ENCODE results near the gene DNAH17.

The DNAH17 gene

DNA sequence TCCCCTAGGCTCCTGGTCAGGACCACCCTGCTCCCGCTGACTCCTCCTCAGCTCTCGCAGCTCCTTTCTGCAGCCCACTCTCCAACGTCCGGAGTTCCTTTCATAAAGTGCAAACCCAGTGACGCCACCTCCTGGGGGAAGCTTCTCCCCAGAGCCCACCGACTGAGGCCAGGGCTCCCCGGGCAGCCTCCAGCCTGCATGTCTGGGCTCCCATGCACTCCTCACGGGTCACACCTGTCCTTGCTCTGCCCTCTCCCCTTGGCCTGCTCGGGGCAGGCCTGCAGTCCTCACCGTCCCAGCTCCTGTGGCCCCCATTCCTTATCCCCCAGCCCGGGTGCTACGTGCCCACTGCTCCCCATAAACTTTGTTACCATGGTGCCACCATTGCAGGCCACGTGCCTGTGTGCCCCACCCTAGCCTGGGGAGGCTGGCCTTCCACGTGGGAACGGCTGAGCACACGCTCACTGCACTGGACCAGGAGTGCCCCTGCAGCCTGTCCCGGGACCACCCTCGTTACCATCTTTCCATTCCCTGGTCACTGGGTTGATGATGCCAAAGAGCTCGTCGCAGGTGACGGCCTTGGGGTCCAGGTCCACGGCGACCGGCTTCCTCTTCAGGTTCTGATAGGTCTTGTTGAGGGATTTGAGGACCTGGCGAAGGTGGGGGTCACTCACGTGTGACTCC is 84.9 kb downstream of the DNAH17 start:
- H3K4me3 ChIP-seq (ENCODE audit: low read length), result no peak overlapping the region
- no peak for TF ChIP-seq EZH2phosphoT487 (IDR thresholded peaks at IDR 0.05; ENCODE audit: borderline replicate concordance, low read length)
- TF ChIP-seq, protein P1, sequence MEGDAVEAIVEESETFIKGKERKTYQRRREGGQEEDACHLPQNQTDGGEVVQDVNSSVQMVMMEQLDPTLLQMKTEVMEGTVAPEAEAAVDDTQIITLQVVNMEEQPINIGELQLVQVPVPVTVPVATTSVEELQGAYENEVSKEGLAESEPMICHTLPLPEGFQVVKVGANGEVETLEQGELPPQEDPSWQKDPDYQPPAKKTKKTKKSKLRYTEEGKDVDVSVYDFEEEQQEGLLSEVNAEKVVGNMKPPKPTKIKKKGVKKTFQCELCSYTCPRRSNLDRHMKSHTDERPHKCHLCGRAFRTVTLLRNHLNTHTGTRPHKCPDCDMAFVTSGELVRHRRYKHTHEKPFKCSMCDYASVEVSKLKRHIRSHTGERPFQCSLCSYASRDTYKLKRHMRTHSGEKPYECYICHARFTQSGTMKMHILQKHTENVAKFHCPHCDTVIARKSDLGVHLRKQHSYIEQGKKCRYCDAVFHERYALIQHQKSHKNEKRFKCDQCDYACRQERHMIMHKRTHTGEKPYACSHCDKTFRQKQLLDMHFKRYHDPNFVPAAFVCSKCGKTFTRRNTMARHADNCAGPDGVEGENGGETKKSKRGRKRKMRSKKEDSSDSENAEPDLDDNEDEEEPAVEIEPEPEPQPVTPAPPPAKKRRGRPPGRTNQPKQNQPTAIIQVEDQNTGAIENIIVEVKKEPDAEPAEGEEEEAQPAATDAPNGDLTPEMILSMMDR (IDR thresholded peaks at IDR 0.05; ENCODE audit: low read depth, low read length, poor library complexity, severe bottlenecking), result no peak
- H3K36me3 ChIP-seq (ENCODE audit: control insufficient read depth, low read length), result no peaks in the 10 kb centered on the region
- H3K9me3 ChIP-seq (ENCODE audit: control insufficient read depth, insufficient read depth, low read length), result no peaks in the 10 kb centered on the region
- no peak overlapping the region for H3K27ac ChIP-seq (ENCODE audit: low read depth, low read length)
- H3F3A ChIP-seq (ENCODE audit: control insufficient read depth, insufficient read depth), result no peaks in the 10 kb centered on the region
- no peaks in the 10 kb centered on the region for H3K4me1 ChIP-seq (ENCODE audit: control insufficient read depth, low read length)
- H3K27me3 ChIP-seq (ENCODE audit: control insufficient read depth, low read length), result no peaks in the 10 kb centered on the region
- no peak overlapping the region for H3K4me2 ChIP-seq (ENCODE audit: low read length)
- H4K20me1 ChIP-seq (ENCODE audit: control insufficient read depth, insufficient read depth, low read depth, low read length), result no peaks in the 10 kb centered on the region
- H3K79me2 ChIP-seq (ENCODE audit: control insufficient read depth, low read length), result no peaks in the 10 kb centered on the region
- H3K9me2 ChIP-seq (replicated peaks; ENCODE audit: control insufficient read depth, low read length), result no peaks in the 10 kb centered on the region

DNA sequence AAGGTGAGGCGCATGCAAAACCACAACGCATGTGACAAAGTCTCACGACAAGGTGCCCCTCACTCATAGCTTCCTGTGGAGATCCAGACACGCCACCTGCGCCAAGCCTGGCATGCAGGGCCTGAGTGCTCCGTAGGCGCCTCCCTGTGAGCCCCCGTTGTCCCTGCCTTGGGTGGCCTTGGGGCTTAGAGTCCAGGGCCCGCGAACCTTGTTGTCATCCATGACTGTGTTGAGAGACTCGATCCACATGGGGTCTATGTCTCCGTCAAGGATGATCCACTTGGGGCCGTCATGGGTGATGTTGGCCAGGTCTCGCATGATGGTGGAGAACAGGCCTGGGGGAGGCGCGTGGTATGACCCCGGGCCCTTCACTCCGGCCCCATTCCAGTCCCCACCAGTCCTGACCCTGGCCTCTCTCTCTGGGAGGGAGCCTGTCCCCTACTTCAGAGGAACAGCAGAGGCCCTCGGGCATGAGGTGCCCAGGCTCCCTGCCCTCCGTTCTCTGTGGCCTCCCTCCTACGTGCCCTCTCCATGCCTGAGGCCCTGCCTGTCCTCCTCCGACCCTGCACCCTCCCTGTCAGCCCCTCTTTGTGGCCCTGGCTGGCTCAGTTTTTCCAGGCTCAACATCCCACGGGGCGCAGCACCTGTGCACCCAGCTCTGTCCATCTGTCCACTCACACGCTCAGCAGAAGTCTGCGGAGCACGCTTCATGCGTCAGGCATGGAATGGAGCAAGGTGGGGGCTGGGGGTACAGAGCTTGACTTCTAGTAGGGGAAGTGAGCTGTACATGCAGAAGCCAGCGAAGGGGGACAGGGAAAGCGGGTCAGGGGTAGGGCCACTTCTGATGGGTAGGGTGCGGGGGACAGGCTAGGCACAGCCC is 85.7 kb downstream of the DNAH17 start:
- no peaks in the 10 kb centered on the region for H3K9me2 ChIP-seq (replicated peaks; ENCODE audit: control insufficient read depth, low read length)
- no peaks in the 10 kb centered on the region for H3F3A ChIP-seq (ENCODE audit: control insufficient read depth, insufficient read depth)
- no peaks in the 10 kb centered on the region for H3K4me1 ChIP-seq (ENCODE audit: control insufficient read depth, low read length)
- H3K9me3 ChIP-seq (ENCODE audit: control insufficient read depth, insufficient read depth, low read length), result no peaks in the 10 kb centered on the region
- no peak overlapping the region for H3K4me3 ChIP-seq (ENCODE audit: low read length)
- no peaks in the 10 kb centered on the region for H3K79me2 ChIP-seq (ENCODE audit: control insufficient read depth, low read length)
- H3K27me3 ChIP-seq (ENCODE audit: control insufficient read depth, low read length), result no peaks in the 10 kb centered on the region
- H3K4me2 ChIP-seq (ENCODE audit: low read length), result no peak overlapping the region
- H4K20me1 ChIP-seq (ENCODE audit: control insufficient read depth, insufficient read depth, low read depth, low read length), result no peaks in the 10 kb centered on the region
- H3K36me3 ChIP-seq (ENCODE audit: control insufficient read depth, low read length), result no peaks in the 10 kb centered on the region
- TF ChIP-seq, protein P1 (IDR thresholded peaks at IDR 0.05; ENCODE audit: low read depth, low read length, poor library complexity, severe bottlenecking), result no peak
- TF ChIP-seq EZH2phosphoT487 (IDR thresholded peaks at IDR 0.05; ENCODE audit: borderline replicate concordance, low read length), result no peak
- H3K27ac ChIP-seq (ENCODE audit: low read depth, low read length), result no peak overlapping the region

DNA sequence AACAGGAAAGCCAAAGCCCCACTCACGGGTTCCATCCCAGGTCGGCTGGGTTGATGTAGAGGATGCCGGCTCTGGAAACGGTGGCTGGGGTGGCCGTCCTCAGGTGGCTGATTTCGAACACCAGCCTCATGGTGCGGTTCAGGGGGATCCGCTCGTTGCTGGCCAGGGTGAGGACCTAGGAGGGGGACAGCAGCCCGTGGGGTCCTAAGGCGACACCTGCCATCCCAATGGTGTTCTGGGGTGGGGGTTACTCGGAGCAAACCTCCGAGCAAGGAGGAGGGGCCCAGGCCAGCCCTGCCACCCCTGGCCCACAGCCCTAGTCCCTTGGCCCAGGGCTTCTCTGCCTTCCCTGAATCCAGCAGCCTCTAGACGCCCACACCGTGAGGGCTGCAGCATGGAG is 86.5 kb downstream of the DNAH17 start:
- Histone ChIP-seq H3K4me1 (ENCODE audit: control insufficient read depth, low read length) (no peaks in the 10 kb centered on the region), H3K4me3 (ENCODE audit: low read length) (no peak overlapping the region), H3K4me2 (ENCODE audit: low read length) (no peak overlapping the region), H3F3A (ENCODE audit: control insufficient read depth, insufficient read depth) (no peaks in the 10 kb centered on the region), H3K36me3 (ENCODE audit: control insufficient read depth, low read length) (no peaks in the 10 kb centered on the region), H3K9me2 (replicated peaks; ENCODE audit: control insufficient read depth, low read length) (no peaks in the 10 kb centered on the region), H3K79me2 (ENCODE audit: control insufficient read depth, low read length) (no peaks in the 10 kb centered on the region), H4K20me1 (ENCODE audit: control insufficient read depth, insufficient read depth, low read depth, low read length) (no peaks in the 10 kb centered on the region), H3K27me3 (ENCODE audit: control insufficient read depth, low read length) (no peaks in the 10 kb centered on the region), H3K27ac (ENCODE audit: low read depth, low read length) (no peak overlapping the region), H3K9me3 (ENCODE audit: control insufficient read depth, insufficient read depth, low read length) (no peaks in the 10 kb centered on the region)
- TF ChIP-seq, protein P1 (IDR thresholded peaks at IDR 0.05; ENCODE audit: low read depth, low read length, poor library complexity, severe bottlenecking), result no peak
- no peak for TF ChIP-seq EZH2phosphoT487 (IDR thresholded peaks at IDR 0.05; ENCODE audit: borderline replicate concordance, low read length)

All from DOHH2 (cell line).